AG04449 (cell line): ENCODE measurements around the gene SLBP.

Source experiments
- CTCF ChIA-PET: fragments of 350-600 bp; formaldehyde crosslinking; extraction: SDS; loops from one replicate; lab custom pipeline; 2021; ENCODE audit warnings: antibody characterized with exemption; lab: Yijun Ruan, JAX
- POLR2A ChIA-PET: fragments of 400-600, 350-600 bp; formaldehyde crosslinking; extraction: SDS; loops from one replicate; lab custom pipeline; 2020; ENCODE audit warnings: antibody characterized with exemption, inconsistent platforms; lab: Yijun Ruan, JAX
- DNase-seq: peaks from one replicate; pipeline ENCODE4 v3.0.0-alpha.2; 2010; ENCODE audit warnings: low read depth, low spot score
- H3K4me3 ChIP-seq: 2 replicates; pipeline ENCODE4 v1.5.1; 2011; ENCODE audit warnings: low read depth, mild to moderate bottlenecking, control low read depth, low read length
- CTCF ChIP-seq: IDR thresholded peaks from one replicate; pipeline ENCODE4 v1.5.1; 2011; ENCODE audit warnings: mild to moderate bottlenecking, moderate library complexity, low read length, control low read depth, inconsistent platforms; ENCODE audit not compliant: insufficient read depth; ENCODE audit errors: missing control alignments

The SLBP gene

DNA sequence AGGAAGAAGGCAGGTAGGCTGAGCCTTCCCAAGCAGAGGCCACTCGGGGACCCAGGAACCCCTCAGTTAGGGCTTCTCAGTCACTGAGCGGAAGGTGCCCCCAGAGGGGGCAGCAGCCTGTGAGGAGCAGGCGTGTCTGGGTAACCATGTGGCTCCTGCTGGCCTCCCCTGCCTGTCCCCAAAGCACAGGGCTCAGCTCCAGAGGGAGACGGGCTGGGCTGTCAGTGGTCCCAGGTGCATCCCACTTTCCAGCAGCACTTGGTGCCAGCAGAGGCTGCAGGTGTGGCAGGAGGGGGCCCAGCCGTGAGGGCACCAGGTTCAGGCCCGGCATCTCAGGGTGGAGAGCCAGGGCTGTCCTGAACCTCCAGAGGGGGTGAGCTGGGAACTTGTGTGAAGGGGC lies 31.9 kb upstream of the SLBP start:
- ChIA-PET POLR2A (no interaction called here), CTCF (interaction anchor here (2.2 to 7.5 kb wide), 6 partner anchors 10 to 166 kb away, joined by 8 to 205 read pairs (median 51); no protein-coding TSS in a partner anchor)

GRCh38 chr4:1743551-1743950 lies 31.4 kb upstream of the SLBP start:
- CTCF ChIA-PET: interaction anchor here (1.0 to 7.5 kb wide), 9 partner anchors 11 to 168 kb away, joined by 3 to 205 read pairs (median 26); no protein-coding TSS in a partner anchor
- H3K4me3 ChIP-seq: no peak overlapping the region
- POLR2A ChIA-PET: no interaction called here
- TF ChIP-seq CTCF: no peak
- no peak for DNase-seq

More for the DNA sequence above, 31.9 kb upstream of the SLBP start:
- no peak for TF ChIP-seq CTCF
- no peak overlapping the region for H3K4me3 ChIP-seq
- DNase-seq: no peak

GRCh38 chr4:1741208-1741607 lies 29.1 kb upstream of the SLBP start:
- POLR2A ChIA-PET: no interaction called here
- no peak for TF ChIP-seq CTCF
- no peak overlapping the region for H3K4me3 ChIP-seq
- DNase-seq: no peak
- CTCF ChIA-PET: interaction anchor here (1.0 to 7.5 kb wide), 5 partner anchors 7 to 170 kb away, joined by 3 to 83 read pairs (median 6); no protein-coding TSS in a partner anchor

GRCh38 chr4:1740021-1740545 lies 28.0 kb upstream of the SLBP start:
- no peak for DNase-seq
- no peak for TF ChIP-seq CTCF
- CTCF ChIA-PET: interaction anchor here (1.0 to 7.5 kb wide), 5 partner anchors 8 to 69 kb away, joined by 4 to 83 read pairs (median 6); no protein-coding TSS in a partner anchor
- no peak overlapping the region for H3K4me3 ChIP-seq
- POLR2A ChIA-PET: no interaction called here

DNA sequence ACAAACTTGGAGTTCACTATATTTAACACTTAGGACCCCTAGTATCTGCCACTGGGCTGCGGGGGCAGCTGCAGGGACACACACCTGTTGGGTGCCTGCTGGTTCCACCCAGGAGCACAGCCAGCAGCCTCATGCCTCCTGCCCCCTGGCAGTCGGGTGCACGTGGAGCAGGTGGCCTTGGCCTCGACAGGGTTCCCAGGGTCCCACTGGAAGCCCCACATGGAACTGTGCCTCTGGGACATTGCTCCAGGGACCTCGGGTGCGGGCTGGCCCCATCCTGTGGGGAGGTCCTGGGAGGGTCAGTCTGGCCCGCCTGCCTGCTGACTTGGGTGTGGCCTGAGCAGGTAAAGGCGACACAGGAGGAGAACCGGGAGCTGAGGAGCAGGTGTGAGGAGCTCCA lies 27.2 kb upstream of the SLBP start:
- no peak overlapping the region for H3K4me3 ChIP-seq
- DNase-seq: no peak
- ChIA-PET CTCF (interaction anchor here (1.0 to 7.5 kb wide), 4 partner anchors 12 to 70 kb away, joined by 4 to 83 read pairs (median 16); no protein-coding TSS in a partner anchor), POLR2A (no interaction called here)
- TF ChIP-seq CTCF: no peak

DNA sequence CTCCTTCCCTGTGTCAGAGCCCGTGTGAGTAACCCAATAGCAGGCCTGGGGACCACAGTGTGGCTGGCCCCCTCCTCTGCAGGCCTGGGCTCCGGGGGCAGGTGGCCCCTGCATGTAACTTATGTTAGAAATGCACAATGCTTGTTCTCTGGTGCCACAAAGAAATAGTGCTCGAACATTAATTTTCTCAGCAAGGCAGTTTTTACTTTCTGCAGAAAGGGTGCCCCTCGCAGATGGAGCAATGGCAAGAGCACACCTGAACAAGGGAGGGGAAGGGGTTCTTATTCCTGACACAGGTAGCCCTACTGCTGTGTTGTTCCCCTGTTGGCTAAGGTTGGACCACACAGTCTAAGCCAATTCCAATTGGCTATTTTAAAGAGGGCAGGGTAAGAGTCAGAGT lies 26.3 kb upstream of the SLBP start:
- ChIA-PET CTCF (interaction anchor here (1.0 to 3.0 kb wide), 5 partner anchors 9 to 72 kb away, joined by 3 to 24 read pairs (median 5); no protein-coding TSS in a partner anchor), POLR2A (no interaction called here)
- no peak for TF ChIP-seq CTCF

More for the DNA sequence above, 26.3 kb upstream of the SLBP start:
- H3K4me3 ChIP-seq: no peak overlapping the region
- no peak for DNase-seq
